ENCODE results near the gene FASN.
A peak's percentile ranks its signal among the peaks of the same experiment; 100 is the strongest.

The FASN gene

DNA sequence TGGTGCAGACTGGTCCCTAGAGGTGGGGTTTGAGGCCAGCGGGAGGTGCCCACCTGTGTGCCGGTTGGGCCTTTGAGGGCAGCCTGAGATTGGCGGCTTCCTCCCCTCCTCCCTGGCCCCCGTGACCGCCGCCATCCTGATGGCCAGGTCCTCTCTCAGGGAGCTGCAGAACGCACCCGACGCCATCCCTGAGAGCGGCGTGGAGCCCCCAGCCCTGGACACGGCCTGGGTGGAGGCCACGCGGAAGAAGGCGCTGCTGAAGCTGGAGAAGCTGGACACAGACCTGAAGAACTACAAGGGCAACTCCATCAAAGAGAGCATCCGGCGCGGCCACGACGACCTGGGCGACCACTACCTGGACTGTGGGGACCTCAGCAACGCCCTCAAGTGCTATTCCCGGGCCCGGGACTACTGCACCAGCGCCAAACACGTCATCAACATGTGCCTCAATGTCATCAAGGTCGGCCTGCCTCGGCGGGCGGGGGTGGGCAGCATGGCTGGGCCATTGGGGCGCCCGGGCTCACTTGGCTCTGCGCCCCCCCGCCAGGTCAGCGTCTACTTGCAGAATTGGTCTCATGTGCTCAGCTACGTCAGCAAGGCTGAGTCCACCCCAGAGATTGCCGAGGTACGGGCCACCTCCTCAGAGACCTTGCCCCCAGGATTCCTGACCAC lies 43.5 kb downstream of the FASN start:
- Histone ChIP-seq H3K4me3 (ENCODE audit: low read length) (no peak overlapping the region), H3K4me2 (ENCODE audit: low read length) (no peak overlapping the region), H3K9ac (ENCODE audit: low read depth, low read length) (no peak overlapping the region), H3K9me3 (replicated peaks; ENCODE audit: low read length) (no peaks in the 10 kb centered on the region), H3K36me3 (ENCODE audit: insufficient read depth, low read length) (peaks cover 64% of the 10 kb centered on the region), H3K4me1 (ENCODE audit: control insufficient read depth, insufficient read depth, low read length) (peaks cover 19% of the 10 kb centered on the region), H3K27me3 (ENCODE audit: control insufficient read depth, insufficient read depth, low read length) (no peaks in the 10 kb centered on the region)

DNA sequence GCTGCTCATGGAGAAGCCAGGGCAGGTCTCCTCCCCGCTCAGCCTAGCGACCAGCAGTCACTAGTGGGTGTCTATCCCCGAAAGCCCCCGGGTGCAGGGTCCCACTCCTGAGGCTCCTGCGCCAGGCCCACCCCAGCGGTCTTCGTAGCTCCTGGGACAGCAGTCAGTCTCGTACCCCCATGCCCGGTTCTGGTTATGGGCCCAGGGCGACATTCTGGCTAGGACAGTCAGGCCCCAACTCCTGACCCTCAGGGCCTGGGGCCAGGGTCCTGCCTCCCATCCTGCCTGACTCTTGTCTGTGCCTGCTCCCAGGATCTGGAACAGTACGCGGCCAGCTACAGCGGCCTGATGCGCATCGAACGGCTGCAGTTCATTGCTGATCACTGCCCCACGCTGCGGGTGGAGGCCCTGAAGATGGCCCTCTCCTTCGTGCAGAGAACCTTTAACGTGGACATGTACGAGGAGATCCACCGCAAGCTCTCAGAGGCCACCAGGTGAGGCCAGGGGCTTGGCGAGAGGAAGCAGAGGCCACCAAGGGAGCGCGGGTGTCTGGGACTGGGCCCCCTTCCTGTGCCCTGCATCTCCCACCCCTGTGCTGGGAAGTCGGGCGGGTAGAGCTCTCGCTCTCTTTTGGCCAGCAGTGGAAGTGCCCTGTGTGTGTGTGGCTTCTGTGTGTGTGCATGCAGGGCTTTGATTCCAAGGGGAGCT lies 44.3 kb downstream of the FASN start:
- H3K4me1 ChIP-seq (ENCODE audit: control insufficient read depth, insufficient read depth, low read length) = peaks cover 19% of the 10 kb centered on the region
- H3K9me3 ChIP-seq (replicated peaks; ENCODE audit: low read length) = no peaks in the 10 kb centered on the region
- no peaks in the 10 kb centered on the region for H3K27me3 ChIP-seq (ENCODE audit: control insufficient read depth, insufficient read depth, low read length)
- H3K4me3 ChIP-seq (ENCODE audit: low read length) = no peak overlapping the region
- H3K36me3 ChIP-seq (ENCODE audit: insufficient read depth, low read length) = peaks cover 62% of the 10 kb centered on the region
- H3K4me2 ChIP-seq (ENCODE audit: low read length) = no peak overlapping the region
- H3K9ac ChIP-seq (ENCODE audit: low read depth, low read length) = no peak overlapping the region

DNA sequence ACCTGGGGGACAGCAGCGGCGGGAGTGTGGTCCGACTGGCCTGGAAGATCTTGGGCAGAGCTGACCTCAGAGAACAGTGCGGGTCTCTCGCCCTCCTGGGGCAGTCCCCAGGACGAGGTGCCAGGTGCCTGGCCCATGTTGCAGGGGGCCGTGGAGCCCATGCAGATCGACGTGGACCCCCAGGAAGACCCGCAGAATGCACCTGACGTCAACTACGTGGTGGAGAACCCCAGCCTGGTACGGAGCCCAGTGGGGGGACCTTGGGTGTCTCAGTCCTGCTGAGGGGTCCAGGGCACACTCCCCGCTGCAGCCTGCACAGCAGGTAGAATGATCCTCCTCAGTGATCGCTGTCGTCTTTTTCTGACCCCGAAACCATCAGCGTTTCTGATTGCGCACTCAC lies 44.9 kb downstream of the FASN start:
- peaks cover 19% of the 10 kb centered on the region for H3K4me1 ChIP-seq (ENCODE audit: control insufficient read depth, insufficient read depth, low read length)
- H3K36me3 ChIP-seq (ENCODE audit: insufficient read depth, low read length) = peaks cover 63% of the 10 kb centered on the region
- peak overlapping the region; percentile 84 for H3K9ac ChIP-seq (ENCODE audit: low read depth, low read length)
- H3K27me3 ChIP-seq (ENCODE audit: control insufficient read depth, insufficient read depth, low read length) = no peaks in the 10 kb centered on the region
- no peaks in the 10 kb centered on the region for H3K9me3 ChIP-seq (replicated peaks; ENCODE audit: low read length)
- peak overlapping the region; percentile 89 for H3K4me2 ChIP-seq (ENCODE audit: low read length)
- peak overlapping the region; percentile 77 for H3K4me3 ChIP-seq (ENCODE audit: low read length)

DNA sequence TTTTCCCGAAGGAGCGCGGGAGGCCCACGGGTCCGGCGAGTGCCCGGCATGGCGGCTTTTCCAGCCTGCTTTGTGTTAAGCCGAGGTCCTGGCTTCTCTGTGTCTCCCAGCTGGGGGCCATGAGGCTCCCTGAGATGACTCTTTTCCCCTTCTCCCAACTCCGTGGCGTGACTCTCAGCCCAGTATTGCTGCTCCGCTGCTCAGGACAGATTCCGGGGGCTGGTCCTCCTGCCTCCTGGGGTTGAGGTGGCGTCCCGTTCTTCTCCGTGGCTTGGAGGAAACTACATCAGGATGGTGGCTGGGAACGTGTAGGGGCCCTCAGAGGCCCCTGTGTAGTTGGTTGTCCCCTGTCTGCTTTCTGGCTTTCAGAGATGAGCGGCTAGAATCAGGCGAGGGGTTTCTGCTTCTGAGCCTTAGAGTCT lies 45.4 kb downstream of the FASN start:
- Histone ChIP-seq H3K9ac (ENCODE audit: low read depth, low read length) (peak overlapping the region; percentile 84), H3K4me1 (ENCODE audit: control insufficient read depth, insufficient read depth, low read length) (peaks cover 19% of the 10 kb centered on the region), H3K9me3 (replicated peaks; ENCODE audit: low read length) (no peaks in the 10 kb centered on the region), H3K27me3 (ENCODE audit: control insufficient read depth, insufficient read depth, low read length) (no peaks in the 10 kb centered on the region), H3K4me3 (ENCODE audit: low read length) (peak overlapping the region; percentile 77), H3K36me3 (ENCODE audit: insufficient read depth, low read length) (peaks cover 63% of the 10 kb centered on the region), H3K4me2 (ENCODE audit: low read length) (peak overlapping the region; percentile 89)

DNA sequence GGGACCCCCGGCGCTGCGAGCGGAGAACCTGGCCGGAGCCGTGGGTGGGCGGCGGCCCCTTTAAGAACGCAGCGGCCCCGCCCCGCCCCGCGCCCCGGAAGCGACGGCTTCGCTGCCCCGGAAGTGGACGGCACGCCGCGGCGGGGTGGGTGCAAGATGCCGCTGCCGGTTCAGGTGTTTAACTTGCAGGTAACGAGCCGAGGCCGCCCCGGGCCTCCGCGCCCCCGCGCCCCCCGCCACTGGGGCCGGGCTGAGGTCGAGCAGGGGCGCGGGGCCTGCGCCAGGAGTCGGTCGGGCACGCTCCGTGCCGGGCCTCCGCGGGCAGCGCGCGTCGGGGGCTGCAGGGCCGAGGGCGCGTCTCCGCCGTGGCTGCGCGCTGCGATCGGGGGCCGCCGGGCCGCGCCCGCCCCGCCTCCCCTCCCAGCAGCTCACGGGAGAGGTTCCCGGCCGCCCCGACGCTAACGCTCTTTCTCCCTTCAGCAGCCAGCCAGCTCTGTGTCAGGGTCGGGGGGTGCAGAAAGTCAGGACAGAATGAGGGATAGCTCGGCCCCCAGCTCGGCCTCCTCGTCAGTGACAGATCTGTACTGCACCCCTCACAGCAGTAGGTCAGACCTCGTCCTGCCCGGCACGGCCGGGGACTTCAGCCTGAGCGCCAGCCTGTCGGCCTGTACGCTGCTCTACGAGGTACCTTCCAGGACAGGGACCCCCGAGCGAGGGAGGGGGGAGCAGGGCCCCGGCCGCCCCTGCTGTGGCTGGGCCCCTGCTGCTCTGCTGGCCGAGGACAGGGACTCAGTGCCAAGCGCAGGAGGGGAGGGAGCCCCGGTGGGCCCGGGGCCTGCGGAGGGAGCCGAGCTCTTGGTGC lies 46.0 kb downstream of the FASN start, which contains the start of the genes GPS1 and RFNG:
TSS of gene GPS1 (plus strand) at position 123 of the 862 bp plus-strand sequence. CDS start at position 157, 34 bp downstream.
TSS of gene RFNG (minus strand) at position 36 of the 862 bp plus-strand sequence. CDS start 45 bp downstream, outside the sequence.
- peak within 1 kb of the TSS; percentile 77 for H3K4me3 ChIP-seq (ENCODE audit: low read length)
- H3K9me3 ChIP-seq (replicated peaks; ENCODE audit: low read length) = no peaks in the 10 kb centered on the region
- peaks cover 62% of the 10 kb centered on the region for H3K36me3 ChIP-seq (ENCODE audit: insufficient read depth, low read length)
- H3K4me2 ChIP-seq (ENCODE audit: low read length) = peak within 1 kb of the TSS; percentile 89
- H3K4me1 ChIP-seq (ENCODE audit: control insufficient read depth, insufficient read depth, low read length) = peaks cover 19% of the 10 kb centered on the region
- H3K9ac ChIP-seq (ENCODE audit: low read depth, low read length) = peak within 1 kb of the TSS; percentile 84
- no peaks in the 10 kb centered on the region for H3K27me3 ChIP-seq (ENCODE audit: control insufficient read depth, insufficient read depth, low read length)

GRCh38 chr17:82050761-82051641 lies 47.0 kb downstream of the FASN start:
- Histone ChIP-seq H3K4me1 (ENCODE audit: control insufficient read depth, insufficient read depth, low read length) (peaks cover 19% of the 10 kb centered on the region), H3K9ac (ENCODE audit: low read depth, low read length) (peak overlapping the region; percentile 84), H3K4me2 (ENCODE audit: low read length) (peak overlapping the region; percentile 89), H3K36me3 (ENCODE audit: insufficient read depth, low read length) (peaks cover 56% of the 10 kb centered on the region), H3K4me3 (ENCODE audit: low read length) (peak overlapping the region; percentile 77), H3K9me3 (replicated peaks; ENCODE audit: low read length) (no peaks in the 10 kb centered on the region), H3K27me3 (ENCODE audit: control insufficient read depth, insufficient read depth, low read length) (no peaks in the 10 kb centered on the region)

- peak overlapping the region; percentile 89 for H3K4me2 ChIP-seq (ENCODE audit: low read length)
- peak overlapping the region; percentile 77 for H3K4me3 ChIP-seq (ENCODE audit: low read length)
These were observed 47.8 kb downstream of the FASN start for GRCh38 chr17:82050152-82050760.

DNA sequence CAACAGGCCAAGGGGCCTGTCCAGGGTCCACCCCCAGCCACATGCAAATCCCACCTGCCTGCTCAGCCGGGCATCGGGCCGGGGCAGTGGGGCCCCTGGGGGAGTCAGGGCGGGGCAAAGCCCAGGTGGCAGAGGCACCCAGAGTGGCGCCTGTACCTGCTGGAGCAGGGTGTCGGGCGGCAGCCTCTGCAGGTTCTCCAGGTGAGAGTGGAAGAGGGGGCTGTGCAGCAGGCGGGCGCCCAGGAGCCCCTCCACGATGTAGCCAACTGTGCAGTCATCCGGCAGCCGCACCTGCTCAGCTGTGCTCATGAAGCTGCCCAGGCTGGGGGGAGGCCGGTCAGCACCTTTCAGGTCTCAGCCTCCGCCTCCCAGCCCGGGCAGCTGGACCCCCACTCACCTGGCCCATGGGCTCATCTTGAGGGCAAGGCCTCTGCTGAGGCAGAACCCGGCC lies 48.5 kb downstream of the FASN start:
- Histone ChIP-seq H3K9ac (ENCODE audit: low read depth, low read length) (no peak overlapping the region), H3K4me1 (ENCODE audit: control insufficient read depth, insufficient read depth, low read length) (peaks cover 19% of the 10 kb centered on the region), H3K4me3 (ENCODE audit: low read length) (no peak overlapping the region), H3K36me3 (ENCODE audit: insufficient read depth, low read length) (peaks cover 44% of the 10 kb centered on the region), H3K27me3 (ENCODE audit: control insufficient read depth, insufficient read depth, low read length) (no peaks in the 10 kb centered on the region), H3K4me2 (ENCODE audit: low read length) (no peak overlapping the region), H3K9me3 (replicated peaks; ENCODE audit: low read length) (no peaks in the 10 kb centered on the region)

More at GRCh38 chr17:82050152-82050760, 47.8 kb downstream of the FASN start:
- H3K36me3 ChIP-seq (ENCODE audit: insufficient read depth, low read length) = peaks cover 51% of the 10 kb centered on the region
- H3K27me3 ChIP-seq (ENCODE audit: control insufficient read depth, insufficient read depth, low read length) = no peaks in the 10 kb centered on the region
- H3K9ac ChIP-seq (ENCODE audit: low read depth, low read length) = peak overlapping the region; percentile 84
- peaks cover 19% of the 10 kb centered on the region for H3K4me1 ChIP-seq (ENCODE audit: control insufficient read depth, insufficient read depth, low read length)
- no peaks in the 10 kb centered on the region for H3K9me3 ChIP-seq (replicated peaks; ENCODE audit: low read length)

GRCh38 chr17:82049106-82049505 lies 48.9 kb downstream of the FASN start:
- Histone ChIP-seq H3K4me3 (ENCODE audit: low read length) (no peak overlapping the region), H3K9ac (ENCODE audit: low read depth, low read length) (no peak overlapping the region), H3K27me3 (ENCODE audit: control insufficient read depth, insufficient read depth, low read length) (no peaks in the 10 kb centered on the region), H3K4me1 (ENCODE audit: control insufficient read depth, insufficient read depth, low read length) (peaks cover 19% of the 10 kb centered on the region), H3K9me3 (replicated peaks; ENCODE audit: low read length) (no peaks in the 10 kb centered on the region), H3K4me2 (ENCODE audit: low read length) (no peak overlapping the region), H3K36me3 (ENCODE audit: insufficient read depth, low read length) (peaks cover 40% of the 10 kb centered on the region)

- Histone ChIP-seq H3K4me2 (ENCODE audit: low read length) (no peak overlapping the region), H3K9me3 (replicated peaks; ENCODE audit: low read length) (no peaks in the 10 kb centered on the region), H3K9ac (ENCODE audit: low read depth, low read length) (no peak overlapping the region), H3K36me3 (ENCODE audit: insufficient read depth, low read length) (peaks cover 36% of the 10 kb centered on the region), H3K27me3 (ENCODE audit: control insufficient read depth, insufficient read depth, low read length) (no peaks in the 10 kb centered on the region), H3K4me3 (ENCODE audit: low read length) (no peak overlapping the region), H3K4me1 (ENCODE audit: control insufficient read depth, insufficient read depth, low read length) (peaks cover 17% of the 10 kb centered on the region)
These were observed 49.5 kb downstream of the FASN start for GRCh38 chr17:82048571-82048971.

Measured in skeletal muscle satellite cell (primary cell).